GM21390 (cell line): Measurements from ENCODE around the gene PPP1R13L.
A peak's percentile ranks its signal among the peaks of the same experiment; 100 is the strongest.
"Not testable (repeated sequence)": the region's sequence is repeated elsewhere in the genome, so short reads cannot be mapped to it uniquely, and the experiment has no call there.

Experiments used
- ATAC-seq: cut with Tn5 transposase; IDR thresholded peaks from one replicate; pipeline ENCODE4 v1.9.1; 2021; ENCODE audit not compliant: unreplicated experiment

The PPP1R13L gene

GRCh38 chr19:45408121-45408520 is 3.3 kb upstream of the PPP1R13L start:
- no peak for ATAC-seq

- ATAC-seq, result not testable (repeated sequence)
Observed at GRCh38 chr19:45407585-45407984, 2.7 kb upstream of the PPP1R13L start.

GRCh38 chr19:45407091-45407375 is 2.2 kb upstream of the PPP1R13L start:
- ATAC-seq, result no peak

GRCh38 chr19:45406226-45407090 is 1.6 kb upstream of the PPP1R13L start, which contains the start of gene POLR1G:
Gene POLR1G (plus strand): TSS chr19:45406644. CDS start chr19:45406697, 53 bp downstream.
- peak; percentile 73 for ATAC-seq

GRCh38 chr19:45405435-45406225 is 761 bp upstream of the PPP1R13L start:
- peak; percentile 44 for ATAC-seq

GRCh38 chr19:45403781-45404556 is 900 bp downstream of the PPP1R13L start:
- no peak for ATAC-seq

GRCh38 chr19:45403272-45403671 is 1.6 kb downstream of the PPP1R13L start:
- ATAC-seq, result no peak

- ATAC-seq, result no peak
Observed at GRCh38 chr19:45402298-45403061, 2.4 kb downstream of the PPP1R13L start.

GRCh38 chr19:45401815-45402214 is 3.1 kb downstream of the PPP1R13L start:
- ATAC-seq, result no peak

- no peak for ATAC-seq
Observed at GRCh38 chr19:45400192-45400591, 4.7 kb downstream of the PPP1R13L start.

- ATAC-seq, result no peak
Observed at GRCh38 chr19:45395821-45396617, 8.8 kb downstream of the PPP1R13L start.

GRCh38 chr19:45391871-45392665 is 12.8 kb downstream of the PPP1R13L start:
- no peak for ATAC-seq

GRCh38 chr19:45391346-45391745 is 13.5 kb downstream of the PPP1R13L start:
- no peak for ATAC-seq

- ATAC-seq, result no peak
Observed at GRCh38 chr19:45385392-45386221, 19.3 kb downstream of the PPP1R13L start.

GRCh38 chr19:45382426-45382825 is 22.4 kb downstream of the PPP1R13L start:
- ATAC-seq, result no peak

- no peak for ATAC-seq
Observed at GRCh38 chr19:45380107-45380506, 24.8 kb downstream of the PPP1R13L start.

GRCh38 chr19:45376045-45376724 is 28.7 kb downstream of the PPP1R13L start:
- ATAC-seq, result no peak
